NCI-H2227 treated with DMSO at 0.1 percent for 48 hours (cell line): Measurements from ENCODE around the gene TRIM28.

Experiments used
- DNase-seq: peaks from one replicate; lab custom pipeline; 2025; lab: John Stamatoyannopoulos, UW

Gene TRIM28

GRCh38 chr19:58579473-58580142, 35.7 kb downstream of the TRIM28 start:
- DNase-seq, result no peak

- no peak for DNase-seq
These were observed 37.6 kb downstream of the TRIM28 start for GRCh38 chr19:58581227-58582141.

- no peak for DNase-seq
These were observed 39.1 kb downstream of the TRIM28 start for GRCh38 chr19:58582985-58583384.

GRCh38 chr19:58584498-58585441, 40.9 kb downstream of the TRIM28 start:
- no peak for DNase-seq

- no peak for DNase-seq
These were observed 41.7 kb downstream of the TRIM28 start for GRCh38 chr19:58585442-58586132.

GRCh38 chr19:58586133-58586765, 42.4 kb downstream of the TRIM28 start:
- no peak for DNase-seq
